Neural cell (in vitro differentiated cells): ENCODE results near the gene MTG1. TPM values are rescaled to one million over a fixed set of nuclear protein-coding genes. Genes with fewer than 3 reads are reported as not detected.

Experiments used
- H2AFZ ChIP-seq: fragments of 200-600, 300-800 bp; sonication (generic), shearing (Covaris generic); 2 replicates; pipeline ENCODE4 v1.6.0; 2014; ENCODE audit warnings: low read depth, mild to moderate bottlenecking, antibody characterized with exemption, low read length, moderate library complexity
- H3F3A ChIP-seq: fragments of 200-600 bp; shearing (Covaris generic); 2 replicates; pipeline ENCODE4 v1.6.1; 2016; ENCODE audit warnings: mild to moderate bottlenecking, moderate library complexity, mixed read lengths, antibody characterized with exemption, low read length; ENCODE audit not compliant: insufficient read depth, poor library complexity, severe bottlenecking
- H3K27ac ChIP-seq: fragments of 200-600, 300-800 bp; sonication (generic), shearing (Covaris generic); 2 replicates; pipeline ENCODE4 v1.5.1; 2014; ENCODE audit warnings: mild to moderate bottlenecking, low read length, moderate library complexity
- H3K27me3 ChIP-seq: fragments of 300-800, 200-600 bp; sonication (generic), shearing (Covaris generic); 2 replicates; pipeline ENCODE4 v1.6.0; 2014; ENCODE audit warnings: mild to moderate bottlenecking, low read depth, low read length, moderate library complexity; ENCODE audit not compliant: insufficient read depth
- H3K36me3 ChIP-seq: fragments of 300-800, 200-600 bp; sonication (generic), shearing (Covaris generic); 2 replicates; pipeline ENCODE4 v1.5.1; 2014; ENCODE audit warnings: mild to moderate bottlenecking, antibody characterized with exemption, low read length, moderate library complexity; ENCODE audit not compliant: insufficient read depth
- H3K4me2 ChIP-seq: fragments of 300-800, 200-600 bp; sonication (generic), shearing (Covaris generic); 2 replicates; pipeline ENCODE4 v1.6.0; 2014; ENCODE audit warnings: mild to moderate bottlenecking, low read length
- H3K4me3 ChIP-seq: fragments of 300-800, 200-600 bp; sonication (generic), shearing (Covaris generic); 2 replicates; pipeline ENCODE4 v1.5.1; 2014; ENCODE audit warnings: mild to moderate bottlenecking, low read length, moderate library complexity
- H3K79me2 ChIP-seq: fragments of 200-600 bp; shearing (Covaris generic); replicated peaks from 2 replicates; pipeline ENCODE4 v1.6.0; 2014; ENCODE audit warnings: mild to moderate bottlenecking, low read length, moderate library complexity; ENCODE audit not compliant: insufficient read depth
- H3K9ac ChIP-seq: fragments of 300-800, 200-600 bp; sonication (generic), shearing (Covaris generic); 2 replicates; pipeline ENCODE4 v1.6.1; 2016; ENCODE audit warnings: mild to moderate bottlenecking, low read length, mixed read lengths
- H3K9me2 ChIP-seq: fragments of 200-600 bp; shearing (Covaris generic); 2 replicates; pipeline ENCODE4 v1.6.1; 2016; ENCODE audit warnings: mild to moderate bottlenecking, low read length, mixed read lengths; ENCODE audit not compliant: insufficient read depth
- H3K9me3 ChIP-seq: fragments of 200-600, 300-800 bp; sonication (generic), shearing (Covaris generic); 2 replicates; pipeline ENCODE4 v1.6.1; 2016; ENCODE audit warnings: mild to moderate bottlenecking, mixed run types, low read length, moderate library complexity, mixed read lengths
- H4K20me1 ChIP-seq: fragments of 200-600 bp; shearing (Covaris generic); 2 replicates; pipeline ENCODE4 v1.6.1; 2016; ENCODE audit warnings: mild to moderate bottlenecking, mixed run types; ENCODE audit not compliant: insufficient read depth
- CTCF ChIP-seq: fragments of 450-650 bp; IDR thresholded peaks from 2 replicates; pipeline ENCODE4 v1.5.1; 2014; ENCODE audit warnings: antibody characterized with exemption, mild to moderate bottlenecking, moderate library complexity; ENCODE audit not compliant: poor library complexity, severe bottlenecking
- EP300 ChIP-seq: fragments of 450-650 bp; conservative IDR thresholded peaks from 2 replicates; pipeline ENCODE4 v1.6.1; 2014; ENCODE audit warnings: antibody characterized with exemption, mild to moderate bottlenecking, moderate library complexity; ENCODE audit not compliant: poor library complexity, severe bottlenecking
- EZH2 ChIP-seq: fragments of 200-600, 300-800 bp; shearing (Covaris generic), sonication (generic); IDR thresholded peaks from 2 replicates; pipeline ENCODE4 v1.6.1; 2014; ENCODE audit warnings: antibody characterized with exemption, low read length, borderline replicate concordance, mild to moderate bottlenecking; ENCODE audit not compliant: insufficient read depth, poor library complexity, severe bottlenecking
- MXI1 ChIP-seq: fragments of 450-650 bp; conservative IDR thresholded peaks from 2 replicates; pipeline ENCODE4 v1.6.1; 2014; ENCODE audit warnings: antibody characterized with exemption, mild to moderate bottlenecking; ENCODE audit not compliant: poor library complexity, severe bottlenecking
- POLR2AphosphoS5 ChIP-seq: IDR thresholded peaks from 2 replicates; pipeline ENCODE4 v1.6.1; 2012
- RAD21 ChIP-seq: fragments of 450-650 bp; conservative IDR thresholded peaks from 2 replicates; pipeline ENCODE4 v1.6.1; 2014; ENCODE audit warnings: antibody characterized with exemption, mild to moderate bottlenecking, moderate library complexity
- REST ChIP-seq: IDR thresholded peaks from 2 replicates; pipeline ENCODE4 v1.6.1; 2012; ENCODE audit warnings: borderline replicate concordance
- SMC3 ChIP-seq: fragments of 450-650 bp; conservative IDR thresholded peaks from 2 replicates; pipeline ENCODE4 v1.6.1; 2014; ENCODE audit warnings: antibody characterized with exemption, mild to moderate bottlenecking, moderate library complexity; ENCODE audit not compliant: poor library complexity
- TAF1 ChIP-seq: IDR thresholded peaks from 2 replicates; pipeline ENCODE4 v1.6.1; 2012; ENCODE audit warnings: low read depth
- polyA plus RNA-seq: library from polyadenylated mRNA; depleted of rRNA; stranded (reverse); fragments of >200 nt; gene quantifications from 2 replicates; pipeline ENCODE4 v1.2.3, GENCODE V29; 2014

MTG1 gene
- polyA plus RNA-seq, 1 donor from 2014 or later, result 52.3 TPM

- H3K4me3 ChIP-seq, result no peak overlapping the region
- TF ChIP-seq RAD21, result no peak
- TF ChIP-seq REST, result no peak
- no peak for TF ChIP-seq TAF1
- no peak for TF ChIP-seq SMC3
- no peak for TF ChIP-seq POLR2AphosphoS5
- no peak for TF ChIP-seq EZH2
- no peak for TF ChIP-seq MXI1
- no peak for TF ChIP-seq CTCF
- no peak for TF ChIP-seq EP300
- H3K27me3 ChIP-seq, result no peaks in the 10 kb centered on the region
- H3F3A ChIP-seq, result no peaks in the 10 kb centered on the region
- peaks cover 4% of the 10 kb centered on the region for H3K9me3 ChIP-seq
- H4K20me1 ChIP-seq, result no peaks in the 10 kb centered on the region
- no peak overlapping the region for H3K9ac ChIP-seq
- H3K79me2 ChIP-seq, result no peaks in the 10 kb centered on the region
- H2AFZ ChIP-seq, result no peak overlapping the region
- H3K4me2 ChIP-seq, result no peak overlapping the region
- H3K9me2 ChIP-seq, result no peaks in the 10 kb centered on the region
- no peaks in the 10 kb centered on the region for H3K36me3 ChIP-seq
- H3K27ac ChIP-seq, result no peak overlapping the region
These were observed 44.8 kb downstream of the MTG1 start for GRCh38 chr10:133438711-133439273.

- Histone ChIP-seq H2AFZ (no peak overlapping the region), H3K36me3 (no peaks in the 10 kb centered on the region), H3K9ac (no peak overlapping the region), H3K9me2 (no peaks in the 10 kb centered on the region), H3K9me3 (peaks cover 9% of the 10 kb centered on the region), H3K27me3 (no peaks in the 10 kb centered on the region), H3K4me3 (no peak overlapping the region), H4K20me1 (no peaks in the 10 kb centered on the region), H3F3A (no peaks in the 10 kb centered on the region), H3K4me2 (no peak overlapping the region), H3K27ac (no peak overlapping the region), H3K79me2 (no peaks in the 10 kb centered on the region)
- TF ChIP-seq EZH2 (no peak), RAD21 (no peak), CTCF (no peak), TAF1 (no peak), SMC3 (no peak)
These were observed 45.8 kb downstream of the MTG1 start for GRCh38 chr10:133439517-133440461.
